Measurements from ENCODE around the gene VRTN.

VRTN gene

GRCh38 chr14:74401504-74402241 is 53.4 kb downstream of the VRTN start:
- Histone ChIP-seq H3K4me3 (ENCODE audit: control insufficient read depth in 1 of 7, extremely low read depth in 1 of 7, insufficient read depth in 4 of 7, low read depth in 2 of 7, low read length in 6 of 7) (peak overlapping the region in 5 of 7 experiments; percentile 1 to 54 (median 26)), H3K27me3 (replicated peaks in 2 of 5; ENCODE audit: control insufficient read depth in 4 of 5, insufficient read depth in 5 of 5, low read length in 4 of 5) (peaks cover 0 to 4% (median 0%) of the 10 kb centered on the region in 5 experiments), H3K4me1 (ENCODE audit: control extremely low read depth in 1 of 4, control insufficient read depth in 4 of 4, insufficient read depth in 4 of 4, low read length in 3 of 4) (peaks cover 0 to 22% (median 21%) of the 10 kb centered on the region in 4 experiments), H3K9me3 (ENCODE audit: control extremely low read depth in 1 of 5, control insufficient read depth in 4 of 5, insufficient read depth in 2 of 5, low read depth in 1 of 5, low read length in 4 of 5) (no peaks in the 10 kb centered on the region), H3K27ac (ENCODE audit: insufficient read depth in 1 of 2, low read depth in 1 of 2, low read length in 2 of 2, poor library complexity in 1 of 2, severe bottlenecking in 2 of 2) (no peak overlapping the region), H3K36me3 (ENCODE audit: control insufficient read depth in 4 of 4, insufficient read depth in 4 of 4, low read length in 3 of 4) (no peaks in the 10 kb centered on the region)
- ChIA-PET CTCF (no interaction called here), POLR2A (no interaction called here)
- WGBS (ENCODE audit: insufficient coverage): 3% methylated on average over 12 of the region's 12 CpGs
- DNase-seq: peak; percentile 22 to 76 (median 71)

DNA sequence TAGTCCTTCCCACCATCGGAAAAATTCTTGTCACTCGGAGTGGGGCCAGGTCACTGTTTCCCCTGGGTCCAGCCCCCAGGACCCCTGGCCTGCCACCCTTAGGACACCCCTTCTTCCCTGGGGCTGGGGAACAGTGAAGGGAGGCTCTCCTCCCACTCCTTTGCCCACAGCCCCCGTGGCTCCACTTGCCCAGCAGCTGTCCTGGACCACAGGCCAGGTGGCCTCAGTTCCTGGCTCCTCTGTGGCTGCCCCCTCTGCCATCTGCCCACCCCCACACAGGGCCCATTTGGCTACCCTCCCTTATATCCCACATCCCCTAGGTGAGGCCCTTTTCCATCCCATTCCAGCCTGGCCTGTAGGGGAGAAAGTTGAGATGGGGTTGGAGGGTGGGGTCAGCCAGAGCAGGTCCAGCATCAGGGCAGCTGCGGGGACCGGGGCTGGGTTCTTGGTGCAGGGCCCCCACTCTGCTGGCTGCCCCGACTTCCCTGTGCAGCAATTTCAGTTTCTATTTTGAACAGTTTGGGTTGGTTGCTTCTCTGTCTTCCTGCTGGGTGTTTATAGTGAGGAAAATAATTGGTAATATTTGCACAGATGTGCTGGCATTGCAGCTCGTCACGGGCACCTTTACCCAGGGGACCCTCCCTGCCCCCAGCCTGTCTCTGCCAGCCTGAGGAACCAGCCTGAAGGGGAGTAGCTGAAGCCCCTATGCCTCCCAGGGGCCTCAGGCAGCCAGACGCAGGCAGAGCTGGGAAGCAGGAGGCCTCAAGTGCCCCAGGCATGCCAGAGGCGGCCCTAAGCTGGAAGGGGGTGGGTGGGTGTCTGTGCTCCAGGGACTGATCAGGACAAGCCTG is 54.4 kb downstream of the VRTN start:
- H3K9me3 ChIP-seq (ENCODE audit: control extremely low read depth in 1 of 5, control insufficient read depth in 4 of 5, insufficient read depth in 2 of 5, low read depth in 1 of 5, low read length in 4 of 5): no peaks in the 10 kb centered on the region
- H3K4me3 ChIP-seq (ENCODE audit: control insufficient read depth in 1 of 7, extremely low read depth in 1 of 7, insufficient read depth in 4 of 7, low read depth in 2 of 7, low read length in 6 of 7): peak overlapping the region in 1 of 7 experiments; percentile 7
- peaks cover 0 to 22% (median 21%) of the 10 kb centered on the region in 4 experiments for H3K4me1 ChIP-seq (ENCODE audit: control extremely low read depth in 1 of 4, control insufficient read depth in 4 of 4, insufficient read depth in 4 of 4, low read length in 3 of 4)
- POLR2A ChIA-PET: no interaction called here
- CTCF ChIA-PET: no interaction called here
- DNase-seq: no peak
- H3K36me3 ChIP-seq (ENCODE audit: control insufficient read depth in 4 of 4, insufficient read depth in 4 of 4, low read length in 3 of 4): no peaks in the 10 kb centered on the region
- WGBS (ENCODE audit: insufficient coverage): 49% methylated on average over 5 of the region's 10 CpGs
- no peaks in the 10 kb centered on the region for H3K27me3 ChIP-seq (replicated peaks in 2 of 5; ENCODE audit: control insufficient read depth in 4 of 5, insufficient read depth in 5 of 5, low read length in 4 of 5)
- no peak overlapping the region for H3K27ac ChIP-seq (ENCODE audit: insufficient read depth in 1 of 2, low read depth in 1 of 2, low read length in 2 of 2, poor library complexity in 1 of 2, severe bottlenecking in 2 of 2)

GRCh38 chr14:74403619-74404417 is 55.5 kb downstream of the VRTN start:
- no peak overlapping the region for H3K27ac ChIP-seq (ENCODE audit: insufficient read depth in 1 of 2, low read depth in 1 of 2, low read length in 2 of 2, poor library complexity in 1 of 2, severe bottlenecking in 2 of 2)
- H3K9me3 ChIP-seq (ENCODE audit: control extremely low read depth in 1 of 5, control insufficient read depth in 4 of 5, insufficient read depth in 2 of 5, low read depth in 1 of 5, low read length in 4 of 5): no peaks in the 10 kb centered on the region
- no peaks in the 10 kb centered on the region for H3K36me3 ChIP-seq (ENCODE audit: control insufficient read depth in 4 of 4, insufficient read depth in 4 of 4, low read length in 3 of 4)
- no peak for DNase-seq
- POLR2A ChIA-PET: no interaction called here
- H3K4me1 ChIP-seq (ENCODE audit: control extremely low read depth in 1 of 4, control insufficient read depth in 4 of 4, insufficient read depth in 4 of 4, low read length in 3 of 4): peaks cover 0 to 22% (median 21%) of the 10 kb centered on the region in 4 experiments
- CTCF ChIA-PET: interaction anchor here (1.0 kb wide), 1 partner anchor 14 kb away, joined by 3 read pairs; no protein-coding TSS in a partner anchor
- H3K27me3 ChIP-seq (replicated peaks in 2 of 5; ENCODE audit: control insufficient read depth in 4 of 5, insufficient read depth in 5 of 5, low read length in 4 of 5): no peaks in the 10 kb centered on the region
- H3K4me3 ChIP-seq (ENCODE audit: control insufficient read depth in 1 of 7, extremely low read depth in 1 of 7, insufficient read depth in 4 of 7, low read depth in 2 of 7, low read length in 6 of 7): no peak overlapping the region
- WGBS (ENCODE audit: insufficient coverage): 100% methylated on average over 6 of the region's 12 CpGs

GRCh38 chr14:74404435-74404834 is 56.2 kb downstream of the VRTN start:
- POLR2A ChIA-PET: no interaction called here
- H3K36me3 ChIP-seq (ENCODE audit: control insufficient read depth in 4 of 4, insufficient read depth in 4 of 4, low read length in 3 of 4): no peaks in the 10 kb centered on the region
- no peak for DNase-seq
- WGBS (ENCODE audit: insufficient coverage): 97% methylated on average over 5 of the region's 7 CpGs
- CTCF ChIA-PET: interaction anchor here (1.0 kb wide), 1 partner anchor 15 kb away, joined by 3 read pairs; no protein-coding TSS in a partner anchor
- H3K9me3 ChIP-seq (ENCODE audit: control extremely low read depth in 1 of 5, control insufficient read depth in 4 of 5, insufficient read depth in 2 of 5, low read depth in 1 of 5, low read length in 4 of 5): no peaks in the 10 kb centered on the region
- H3K27me3 ChIP-seq (replicated peaks in 2 of 5; ENCODE audit: control insufficient read depth in 4 of 5, insufficient read depth in 5 of 5, low read length in 4 of 5): no peaks in the 10 kb centered on the region
- H3K4me1 ChIP-seq (ENCODE audit: control extremely low read depth in 1 of 4, control insufficient read depth in 4 of 4, insufficient read depth in 4 of 4, low read length in 3 of 4): peaks cover 0 to 22% (median 21%) of the 10 kb centered on the region in 4 experiments
- H3K27ac ChIP-seq (ENCODE audit: insufficient read depth in 1 of 2, low read depth in 1 of 2, low read length in 2 of 2, poor library complexity in 1 of 2, severe bottlenecking in 2 of 2): no peak overlapping the region
- no peak overlapping the region for H3K4me3 ChIP-seq (ENCODE audit: control insufficient read depth in 1 of 7, extremely low read depth in 1 of 7, insufficient read depth in 4 of 7, low read depth in 2 of 7, low read length in 6 of 7)

- peaks cover 0 to 22% (median 21%) of the 10 kb centered on the region in 4 experiments for H3K4me1 ChIP-seq (ENCODE audit: control extremely low read depth in 1 of 4, control insufficient read depth in 4 of 4, insufficient read depth in 4 of 4, low read length in 3 of 4)
- no peaks in the 10 kb centered on the region for H3K27me3 ChIP-seq (replicated peaks in 2 of 5; ENCODE audit: control insufficient read depth in 4 of 5, insufficient read depth in 5 of 5, low read length in 4 of 5)
- WGBS (ENCODE audit: insufficient coverage): 100% methylated on average over 3 of the region's 4 CpGs
- H3K36me3 ChIP-seq (ENCODE audit: control insufficient read depth in 4 of 4, insufficient read depth in 4 of 4, low read length in 3 of 4): no peaks in the 10 kb centered on the region
- no peaks in the 10 kb centered on the region for H3K9me3 ChIP-seq (ENCODE audit: control extremely low read depth in 1 of 5, control insufficient read depth in 4 of 5, insufficient read depth in 2 of 5, low read depth in 1 of 5, low read length in 4 of 5)
- CTCF ChIA-PET: no interaction called here
- POLR2A ChIA-PET: no interaction called here
- no peak overlapping the region for H3K4me3 ChIP-seq (ENCODE audit: control insufficient read depth in 1 of 7, extremely low read depth in 1 of 7, insufficient read depth in 4 of 7, low read depth in 2 of 7, low read length in 6 of 7)
- DNase-seq: no peak
- no peak overlapping the region for H3K27ac ChIP-seq (ENCODE audit: insufficient read depth in 1 of 2, low read depth in 1 of 2, low read length in 2 of 2, poor library complexity in 1 of 2, severe bottlenecking in 2 of 2)
Observed at GRCh38 chr14:74405663-74406062, 57.4 kb downstream of the VRTN start.

- H3K27me3 ChIP-seq (replicated peaks in 2 of 5; ENCODE audit: control insufficient read depth in 4 of 5, insufficient read depth in 5 of 5, low read length in 4 of 5): no peaks in the 10 kb centered on the region
- ChIA-PET POLR2A (no interaction called here), CTCF (no interaction called here)
- H3K27ac ChIP-seq (ENCODE audit: insufficient read depth in 1 of 2, low read depth in 1 of 2, low read length in 2 of 2, poor library complexity in 1 of 2, severe bottlenecking in 2 of 2): no peak overlapping the region
- no peaks in the 10 kb centered on the region for H3K36me3 ChIP-seq (ENCODE audit: control insufficient read depth in 4 of 4, insufficient read depth in 4 of 4, low read length in 3 of 4)
- peaks cover 0 to 10% (median 9%) of the 10 kb centered on the region in 4 experiments for H3K4me1 ChIP-seq (ENCODE audit: control extremely low read depth in 1 of 4, control insufficient read depth in 4 of 4, insufficient read depth in 4 of 4, low read length in 3 of 4)
- 96% methylated on average over 12 of the region's 17 CpGs for WGBS (ENCODE audit: insufficient coverage)
- no peak overlapping the region for H3K4me3 ChIP-seq (ENCODE audit: control insufficient read depth in 1 of 7, extremely low read depth in 1 of 7, insufficient read depth in 4 of 7, low read depth in 2 of 7, low read length in 6 of 7)
- DNase-seq: no peak
- H3K9me3 ChIP-seq (ENCODE audit: control extremely low read depth in 1 of 5, control insufficient read depth in 4 of 5, insufficient read depth in 2 of 5, low read depth in 1 of 5, low read length in 4 of 5): no peaks in the 10 kb centered on the region
Observed at GRCh38 chr14:74407021-74407800, 58.9 kb downstream of the VRTN start.
